Skeletal muscle satellite cell (primary cell): ENCODE data around the gene TMC2. TPM values are rescaled to one million over a fixed set of nuclear protein-coding genes. Genes with fewer than 3 reads are reported as not detected.

Experiments used
- H3K27me3 ChIP-seq: 2 replicates; pipeline ENCODE4 v1.7.0; 2013; ENCODE audit warnings: low read length; ENCODE audit not compliant: control insufficient read depth, insufficient read depth
- H3K36me3 ChIP-seq: 2 replicates; pipeline ENCODE4 v1.7.0; 2013; ENCODE audit warnings: mild to moderate bottlenecking, control low read depth, low read length; ENCODE audit not compliant: insufficient read depth
- H3K4me1 ChIP-seq: 2 replicates; pipeline ENCODE4 v1.7.0; 2013; ENCODE audit warnings: low read length; ENCODE audit not compliant: control insufficient read depth, insufficient read depth
- H3K4me2 ChIP-seq: 2 replicates; pipeline ENCODE4 v1.7.0; 2013; ENCODE audit warnings: mild to moderate bottlenecking, low read length
- H3K4me3 ChIP-seq: 2 replicates; pipeline ENCODE4 v1.7.0; 2013; ENCODE audit warnings: low read length
- H3K9ac ChIP-seq: 2 replicates; pipeline ENCODE4 v1.7.0; 2013; ENCODE audit warnings: mild to moderate bottlenecking, low read depth, low read length, moderate library complexity
- H3K9me3 ChIP-seq: replicated peaks from 2 replicates; pipeline ENCODE4 v1.7.0; 2013; ENCODE audit warnings: mild to moderate bottlenecking, control low read depth, low read length
- small RNA-seq: library from RNA; depleted of rRNA; stranded (forward); fragments of <200 nt; gene quantifications from one replicate; pipeline ENCODE3, GENCODE V24; 2012

The TMC2 gene

GRCh38 chr20:2688041-2688591 lies 151.7 kb downstream of the TMC2 start:
- no peaks in the 10 kb centered on the region for H3K9me3 ChIP-seq
- H3K4me2 ChIP-seq, result peak overlapping the region; percentile 32
- peaks cover 65% of the 10 kb centered on the region for H3K27me3 ChIP-seq
- no peak overlapping the region for H3K9ac ChIP-seq
- H3K4me1 ChIP-seq, result peaks cover 5% of the 10 kb centered on the region
- no peak overlapping the region for H3K4me3 ChIP-seq
- no peaks in the 10 kb centered on the region for H3K36me3 ChIP-seq

GRCh38 chr20:2690213-2690612 lies 153.8 kb downstream of the TMC2 start:
- H3K27me3 ChIP-seq, result peaks cover 82% of the 10 kb centered on the region
- H3K9me3 ChIP-seq, result no peaks in the 10 kb centered on the region
- no peak overlapping the region for H3K4me3 ChIP-seq
- peaks cover 5% of the 10 kb centered on the region for H3K4me1 ChIP-seq
- no peak overlapping the region for H3K4me2 ChIP-seq
- no peak overlapping the region for H3K9ac ChIP-seq
- H3K36me3 ChIP-seq, result no peaks in the 10 kb centered on the region

- Histone ChIP-seq H3K4me2 (no peak overlapping the region), H3K27me3 (peaks cover 85% of the 10 kb centered on the region), H3K4me3 (no peak overlapping the region), H3K4me1 (peaks cover 5% of the 10 kb centered on the region), H3K9me3 (no peaks in the 10 kb centered on the region), H3K36me3 (no peaks in the 10 kb centered on the region), H3K9ac (no peak overlapping the region)
These were observed 154.3 kb downstream of the TMC2 start for GRCh38 chr20:2690718-2691117.

GRCh38 chr20:2691127-2691526 lies 154.8 kb downstream of the TMC2 start:
- peaks cover 5% of the 10 kb centered on the region for H3K4me1 ChIP-seq
- no peaks in the 10 kb centered on the region for H3K9me3 ChIP-seq
- no peak overlapping the region for H3K9ac ChIP-seq
- peaks cover 85% of the 10 kb centered on the region for H3K27me3 ChIP-seq
- no peak overlapping the region for H3K4me3 ChIP-seq
- no peak overlapping the region for H3K4me2 ChIP-seq
- H3K36me3 ChIP-seq, result no peaks in the 10 kb centered on the region

Small RNA genes lying within 50 kb of the gene (small RNA-seq; reads per million reads assigned to genes)
- gene SNORA51 (not detected), gene SNORD110 (not detected), gene SNORD56 (not detected), gene SNORD57 (not detected), gene SNORD86 (not detected)
